CD4-positive, alpha-beta memory T cell (primary cell): ENCODE results near the gene SLC44A5. TPM values are rescaled to one million over a fixed set of nuclear protein-coding genes. Genes with fewer than 3 reads are reported as not detected.

Source experiments
- CTCF ChIA-PET: fragments of 350-600 bp; sonication (Branson Sonifier 250); formaldehyde crosslinking; loops from one replicate; lab custom pipeline; 2021; ENCODE audit warnings: inconsistent platforms; ENCODE audit not compliant: partially characterized antibody; lab: Charles Lee
- POLR2A ChIA-PET: fragments of 350-600 bp; sonication (Branson Sonifier 250); formaldehyde crosslinking; loops from one replicate; lab custom pipeline; 2021; ENCODE audit not compliant: partially characterized antibody; lab: Charles Lee
- DNase-seq, 5 donors: peaks; one replicate each; pipeline versions ENCODE4 v3.0.0 to v3.0.0-alpha.2; 2020 to 2022; ENCODE audit warnings: mixed read lengths in 1 of 5
- H3K27ac ChIP-seq: one replicate; pipeline ENCODE4 v1.7.0; 2013; ENCODE audit warnings: low read depth, low read length
- H3K27me3 ChIP-seq: 2 replicates; pipeline ENCODE4 v1.7.0; 2013; ENCODE audit warnings: mild to moderate bottlenecking, low read length, moderate library complexity; ENCODE audit not compliant: insufficient read depth
- H3K36me3 ChIP-seq: 2 replicates; pipeline ENCODE4 v1.7.0; 2013; ENCODE audit warnings: mild to moderate bottlenecking, low read length, moderate library complexity; ENCODE audit not compliant: insufficient read depth
- H3K4me1 ChIP-seq: 2 replicates; pipeline ENCODE4 v1.7.0; 2013; ENCODE audit warnings: mild to moderate bottlenecking, low read length, moderate library complexity; ENCODE audit not compliant: insufficient read depth
- H3K4me3 ChIP-seq, 2 donors: one replicate each; pipeline ENCODE4 v1.7.0; 2013; ENCODE audit warnings: low read length in 2 of 2, mild to moderate bottlenecking in 1 of 2
- H3K9me3 ChIP-seq, 2 donors: one replicate each; pipeline ENCODE4 v1.7.0; 2013; ENCODE audit warnings: low read length in 2 of 2, control low read depth in 1 of 2; ENCODE audit not compliant: control insufficient read depth in 1 of 2
- H3K27ac Mint-ChIP-seq, 7 donors: one replicate each; pipeline ENCODE4 v1.8.0; 2020 to 2021; ENCODE audit warnings: mixed read lengths in 7 of 7, mild to moderate bottlenecking in 6 of 7, inconsistent platforms in 3 of 7, moderate library complexity in 3 of 7
- H3K27me3 Mint-ChIP-seq, 2 donors: one replicate each; pipeline ENCODE4 v1.8.0; 2020 to 2021; ENCODE audit warnings: mixed read lengths in 2 of 2
- H3K36me3 Mint-ChIP-seq, 2 donors: one replicate each; pipeline ENCODE4 v1.8.0; 2020 to 2021; ENCODE audit warnings: mixed read lengths in 2 of 2, inconsistent platforms in 1 of 2, mild to moderate bottlenecking in 1 of 2
- H3K4me1 Mint-ChIP-seq, 4 donors: one replicate each; pipeline ENCODE4 v1.8.0; 2020 to 2021; ENCODE audit warnings: mixed read lengths in 4 of 4, mild to moderate bottlenecking in 1 of 4
- H3K4me3 Mint-ChIP-seq, 8 donors: one replicate each; pipeline ENCODE4 v1.8.0; 2020 to 2021; ENCODE audit warnings: mixed read lengths in 8 of 8, mild to moderate bottlenecking in 7 of 8, moderate library complexity in 6 of 8, inconsistent platforms in 3 of 8
- H3K9me3 Mint-ChIP-seq, 8 donors: one replicate each; pipeline ENCODE4 v1.8.0; 2020 to 2021; ENCODE audit warnings: mixed read lengths in 8 of 8, mild to moderate bottlenecking in 5 of 8, inconsistent platforms in 3 of 8, moderate library complexity in 1 of 8
- intact Hi-C: fragments of 100-400 bp; cut with micrococcal nuclease; formaldehyde crosslinking; loops from one replicate; pipeline ENCODE4 v1.15.1; 2023
- polyA plus RNA-seq, 2 donors: library from polyadenylated mRNA; unstranded; fragments of 300-500 nt; fragmentation: Illumina TruSeq; gene quantifications; one replicate each; pipeline ENCODE4 v1.2.3, GENCODE V29; 2021
- total RNA-seq, 2 experiments: library from RNA; stranded (reverse); gene quantifications; one replicate each; pipeline ENCODE4 v1.2.3, GENCODE V29; 2021

The SLC44A5 gene
- total and polyA plus RNA-seq, 4 experiments from 2014 or later: 1.0 to 3.3 (median 3.0) TPM; not detected in 1

- intact Hi-C loops: no loop called here
- POLR2A ChIA-PET: no interaction called here
- no peak overlapping the region for H3K27ac Mint-ChIP-seq
- H3K4me1 Mint-ChIP-seq: no peaks in the 10 kb centered on the region
- H3K27ac ChIP-seq: no peak overlapping the region
- no peaks in the 10 kb centered on the region for H3K4me1 ChIP-seq
- no peak overlapping the region for H3K4me3 ChIP-seq
- no peaks in the 10 kb centered on the region for H3K27me3 Mint-ChIP-seq
- no peaks in the 10 kb centered on the region for H3K36me3 Mint-ChIP-seq
- no peak for DNase-seq
- CTCF ChIA-PET: interaction anchor here (1.0 kb wide), 1 partner anchor 43 kb away, joined by 3 read pairs; no protein-coding TSS in a partner anchor
- H3K27me3 ChIP-seq: no peaks in the 10 kb centered on the region
- H3K36me3 ChIP-seq: no peaks in the 10 kb centered on the region
- H3K9me3 Mint-ChIP-seq: no peaks in the 10 kb centered on the region
- no peak overlapping the region for H3K4me3 Mint-ChIP-seq
- no peaks in the 10 kb centered on the region for H3K9me3 ChIP-seq
Observed at GRCh38 chr1:75234562-75234961, 376.4 kb downstream of the SLC44A5 start.

- Histone ChIP-seq H3K4me1 (no peaks in the 10 kb centered on the region), H3K36me3 (no peaks in the 10 kb centered on the region), H3K9me3 (no peaks in the 10 kb centered on the region), H3K27me3 (no peaks in the 10 kb centered on the region), H3K4me3 (no peak overlapping the region), H3K27ac (no peak overlapping the region)
- no peak overlapping the region for H3K27ac Mint-ChIP-seq
- ChIA-PET CTCF (interaction anchor here (1.0 to 1.6 kb wide), 3 partner anchors 9 to 398 kb away, joined by 3 to 5 read pairs (median 3); no protein-coding TSS in a partner anchor), POLR2A (no interaction called here)
- no peaks in the 10 kb centered on the region for H3K9me3 Mint-ChIP-seq
- no peaks in the 10 kb centered on the region for H3K36me3 Mint-ChIP-seq
- H3K4me1 Mint-ChIP-seq: no peaks in the 10 kb centered on the region
- H3K27me3 Mint-ChIP-seq: no peaks in the 10 kb centered on the region
- no peak overlapping the region for H3K4me3 Mint-ChIP-seq
- intact Hi-C loops: no loop called here
- peak in 3 of 5 donors; percentile 6 to 31 (median 12) for DNase-seq
Observed at GRCh38 chr1:75233302-75233929, 377.5 kb downstream of the SLC44A5 start.

DNA sequence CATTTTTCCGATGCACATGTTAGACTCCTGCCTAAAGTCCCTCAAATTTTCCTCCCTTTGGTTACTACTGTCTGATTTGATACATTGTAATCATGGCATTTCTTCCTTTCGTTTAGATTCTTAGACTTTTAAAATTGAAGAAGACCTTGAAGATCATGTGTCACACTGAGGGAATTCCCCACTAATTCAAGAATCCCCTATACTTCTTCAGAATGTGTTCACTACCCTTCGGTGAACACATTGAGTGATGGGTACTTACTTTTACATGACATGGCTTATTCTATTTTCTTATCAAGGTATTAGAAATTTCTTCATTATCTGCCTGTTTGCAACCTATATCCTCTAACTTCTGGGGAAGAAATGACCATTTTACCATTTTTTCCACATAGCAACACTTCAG is 390.8 kb downstream of the SLC44A5 start:
- no peak overlapping the region for H3K27ac Mint-ChIP-seq
- H3K36me3 Mint-ChIP-seq: no peaks in the 10 kb centered on the region
- no peaks in the 10 kb centered on the region for H3K27me3 Mint-ChIP-seq
- intact Hi-C loops: no loop called here
- no peaks in the 10 kb centered on the region for H3K4me1 ChIP-seq
- ChIA-PET CTCF (no interaction called here), POLR2A (no interaction called here)
- peaks cover 0 to 7% (median 0%) of the 10 kb centered on the region in 8 donors for H3K9me3 Mint-ChIP-seq
- H3K9me3 ChIP-seq: no peaks in the 10 kb centered on the region
- no peak for DNase-seq
- no peaks in the 10 kb centered on the region for H3K27me3 ChIP-seq
- H3K4me3 Mint-ChIP-seq: no peak overlapping the region
- no peaks in the 10 kb centered on the region for H3K36me3 ChIP-seq
- H3K27ac ChIP-seq: no peak overlapping the region
- H3K4me1 Mint-ChIP-seq: no peaks in the 10 kb centered on the region
- H3K4me3 ChIP-seq: no peak overlapping the region

DNA sequence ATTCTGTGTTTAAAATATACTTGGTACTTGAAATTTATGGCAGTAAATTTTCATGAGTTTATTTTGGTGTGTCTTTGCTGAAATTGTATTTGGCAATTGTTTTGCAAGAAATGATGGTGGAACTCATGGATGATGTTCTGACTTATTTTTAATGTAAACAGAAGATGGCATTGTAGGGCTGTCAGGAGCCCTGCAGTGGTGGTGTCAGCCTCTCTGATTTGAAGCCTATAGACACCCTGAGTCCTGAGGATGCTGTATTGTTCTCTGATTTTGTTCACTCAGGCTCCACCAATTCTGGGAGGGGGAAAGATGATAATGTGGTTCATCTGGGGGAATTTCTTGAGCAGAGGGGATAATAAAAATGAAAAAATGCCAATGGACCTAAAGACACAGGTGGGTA is 396.9 kb downstream of the SLC44A5 start:
- CTCF ChIA-PET: no interaction called here
- Histone ChIP-seq H3K4me1 (no peaks in the 10 kb centered on the region), H3K27ac (no peak overlapping the region), H3K4me3 (no peak overlapping the region), H3K27me3 (no peaks in the 10 kb centered on the region), H3K36me3 (no peaks in the 10 kb centered on the region), H3K9me3 (no peaks in the 10 kb centered on the region)
- Mint-ChIP-seq H3K27me3 (peaks cover 0 to 3% of the 10 kb centered on the region in 2 donors), H3K4me1 (no peaks in the 10 kb centered on the region), H3K36me3 (no peaks in the 10 kb centered on the region), H3K9me3 (peaks cover 0 to 6% (median 2%) of the 10 kb centered on the region in 8 donors), H3K27ac (no peak overlapping the region), H3K4me3 (no peak overlapping the region)
- intact Hi-C loops: no loop called here
- POLR2A ChIA-PET: no interaction called here
- DNase-seq: no peak

DNA sequence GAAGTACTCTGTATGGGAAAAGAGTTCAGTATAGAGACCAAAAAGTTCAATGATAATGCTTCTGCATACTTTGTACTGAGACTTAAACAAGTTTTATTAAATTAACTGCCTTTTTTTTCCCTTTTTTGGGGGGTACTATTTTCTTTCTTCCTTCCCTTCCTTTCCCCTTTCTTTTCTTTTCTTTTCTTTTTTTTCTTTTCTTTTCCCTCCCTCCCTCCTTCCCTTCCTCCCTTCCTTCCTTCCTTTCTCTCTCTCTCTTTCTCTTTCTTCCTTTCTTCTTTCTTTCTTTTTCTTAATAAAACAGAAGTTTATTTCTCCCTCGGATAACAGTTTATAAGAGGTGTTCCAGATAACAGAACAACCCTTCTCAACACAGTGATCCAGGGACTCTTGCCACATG is 399.3 kb downstream of the SLC44A5 start:
- Histone ChIP-seq H3K4me3 (no peak overlapping the region), H3K4me1 (no peaks in the 10 kb centered on the region), H3K9me3 (no peaks in the 10 kb centered on the region), H3K27ac (no peak overlapping the region), H3K27me3 (no peaks in the 10 kb centered on the region), H3K36me3 (no peaks in the 10 kb centered on the region)
- POLR2A ChIA-PET: no interaction called here
- CTCF ChIA-PET: no interaction called here
- Mint-ChIP-seq H3K4me1 (no peaks in the 10 kb centered on the region), H3K4me3 (no peak overlapping the region), H3K27me3 (peaks cover 0 to 3% of the 10 kb centered on the region in 2 donors), H3K36me3 (no peaks in the 10 kb centered on the region), H3K27ac (no peak overlapping the region), H3K9me3 (peaks cover 0 to 4% (median 0%) of the 10 kb centered on the region in 8 donors)
- intact Hi-C loops: no loop called here
- DNase-seq: no peak

GRCh38 chr1:75208862-75209261 is 402.1 kb downstream of the SLC44A5 start:
- intact Hi-C loops: no loop called here
- DNase-seq: no peak
- Mint-ChIP-seq H3K9me3 (peaks cover 0 to 4% (median 0%) of the 10 kb centered on the region in 8 donors), H3K4me3 (no peak overlapping the region), H3K27ac (no peak overlapping the region), H3K36me3 (no peaks in the 10 kb centered on the region), H3K27me3 (peaks cover 0 to 3% of the 10 kb centered on the region in 2 donors), H3K4me1 (peaks cover 0 to under 1% (median under 1%) of the 10 kb centered on the region in 4 donors)
- Histone ChIP-seq H3K4me3 (no peak overlapping the region), H3K4me1 (no peaks in the 10 kb centered on the region), H3K36me3 (no peaks in the 10 kb centered on the region), H3K27ac (no peak overlapping the region), H3K9me3 (no peaks in the 10 kb centered on the region), H3K27me3 (no peaks in the 10 kb centered on the region)
- ChIA-PET POLR2A (no interaction called here), CTCF (no interaction called here)

- no peak overlapping the region for H3K27ac ChIP-seq
- Mint-ChIP-seq H3K9me3 (no peaks in the 10 kb centered on the region), H3K4me1 (peaks cover 0 to 2% (median under 1%) of the 10 kb centered on the region in 4 donors), H3K27me3 (peaks cover 0 to 2% of the 10 kb centered on the region in 2 donors), H3K36me3 (no peaks in the 10 kb centered on the region), H3K4me3 (no peak overlapping the region), H3K27ac (no peak overlapping the region)
- ChIA-PET CTCF (no interaction called here), POLR2A (no interaction called here)
- H3K27me3 ChIP-seq: no peaks in the 10 kb centered on the region
- no peaks in the 10 kb centered on the region for H3K4me1 ChIP-seq
- H3K36me3 ChIP-seq: no peaks in the 10 kb centered on the region
- H3K4me3 ChIP-seq: no peak overlapping the region
- DNase-seq: no peak
- no peaks in the 10 kb centered on the region for H3K9me3 ChIP-seq
- intact Hi-C loops: no loop called here
Observed at GRCh38 chr1:75203415-75204277, 407.3 kb downstream of the SLC44A5 start.
